GM19023 (cell line): ENCODE results near the gene SDCCAG8.

ENCODE experiments used
- ATAC-seq: cut with Tn5 transposase; IDR thresholded peaks from one replicate; pipeline ENCODE4 v1.9.1; 2021; ENCODE audit warnings: mild to moderate bottlenecking, moderate library complexity; ENCODE audit not compliant: unreplicated experiment

SDCCAG8 gene

GRCh38 chr1:243379208-243379607 is 123.4 kb downstream of the SDCCAG8 start:
- ATAC-seq: no peak

- ATAC-seq: no peak
These were observed 123.9 kb downstream of the SDCCAG8 start for GRCh38 chr1:243379706-243380105.

GRCh38 chr1:243388276-243388675 is 132.4 kb downstream of the SDCCAG8 start:
- ATAC-seq: no peak

DNA sequence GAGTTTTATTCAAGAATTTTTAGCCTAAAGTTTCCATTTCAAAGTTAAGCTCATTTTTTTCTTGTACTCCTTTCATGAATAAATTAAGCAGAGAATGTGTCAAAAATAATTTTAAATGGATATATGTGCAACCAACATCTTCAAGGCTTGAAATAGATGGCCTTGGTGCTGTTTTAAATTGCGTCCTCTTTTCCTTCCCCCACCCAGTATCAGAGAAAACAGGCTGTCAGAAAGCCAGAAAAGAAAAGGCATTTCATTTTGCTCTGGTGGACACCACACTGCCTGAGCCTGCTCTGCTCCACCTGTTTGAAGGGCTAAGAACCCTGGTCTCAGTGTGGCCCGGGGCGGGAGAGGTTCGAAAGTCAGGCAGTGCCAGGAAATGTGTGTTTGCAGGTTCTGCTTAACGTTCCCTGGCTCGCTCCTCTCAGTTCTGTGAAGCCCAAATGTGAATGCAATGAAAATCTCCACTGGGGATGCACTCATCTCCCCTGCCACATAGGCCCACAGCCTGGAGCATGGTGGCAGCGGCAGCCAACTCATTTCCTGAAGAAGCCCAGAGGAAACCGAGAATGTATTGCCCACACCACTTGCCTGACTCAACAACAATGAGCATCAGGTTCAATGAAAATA is 134.4 kb downstream of the SDCCAG8 start:
- no peak for ATAC-seq

DNA sequence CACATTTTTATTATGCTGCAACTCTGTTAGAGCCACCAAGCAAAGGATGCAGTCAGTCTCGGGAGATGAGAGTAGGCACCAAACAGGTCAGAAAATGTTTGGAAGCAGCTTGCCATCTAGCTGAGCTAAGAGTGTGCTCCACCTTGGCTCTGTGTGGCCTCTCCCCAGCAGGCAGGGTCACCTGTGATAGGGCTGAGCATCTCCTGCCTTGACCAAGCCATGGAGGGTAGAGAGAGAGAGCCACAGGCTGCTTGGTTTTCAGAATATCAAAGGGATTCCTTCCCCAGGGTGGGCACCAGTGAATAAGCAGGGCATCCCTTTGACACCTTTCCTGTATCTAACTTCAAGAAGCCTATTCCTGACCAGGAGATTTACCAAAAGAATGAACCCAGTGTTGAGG is 135.5 kb downstream of the SDCCAG8 start:
- ATAC-seq: no peak

- no peak for ATAC-seq
These were observed 137.3 kb downstream of the SDCCAG8 start for GRCh38 chr1:243393096-243393495.

- ATAC-seq: no peak
These were observed 138.2 kb downstream of the SDCCAG8 start for GRCh38 chr1:243394066-243394465.

- no peak for ATAC-seq
These were observed 139.0 kb downstream of the SDCCAG8 start for GRCh38 chr1:243394601-243395464.

DNA sequence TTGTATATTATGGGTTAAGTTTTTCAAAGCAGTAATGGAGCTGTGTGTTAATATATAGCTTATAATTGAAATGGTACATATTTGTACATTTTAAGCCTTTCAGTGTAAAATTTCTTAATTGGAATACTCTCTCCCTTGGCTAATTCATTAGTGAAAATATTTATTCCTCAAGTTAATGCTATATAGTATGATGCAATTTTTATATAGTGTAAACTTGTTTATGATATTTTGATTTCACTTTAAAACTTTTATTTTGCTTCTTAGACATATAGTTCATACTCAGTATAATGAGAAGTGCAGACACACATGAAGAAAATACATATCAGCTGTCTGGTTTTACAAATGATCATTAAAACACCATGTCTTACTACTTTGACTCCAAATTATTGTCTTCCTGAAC is 140.6 kb downstream of the SDCCAG8 start:
- ATAC-seq: no peak

DNA sequence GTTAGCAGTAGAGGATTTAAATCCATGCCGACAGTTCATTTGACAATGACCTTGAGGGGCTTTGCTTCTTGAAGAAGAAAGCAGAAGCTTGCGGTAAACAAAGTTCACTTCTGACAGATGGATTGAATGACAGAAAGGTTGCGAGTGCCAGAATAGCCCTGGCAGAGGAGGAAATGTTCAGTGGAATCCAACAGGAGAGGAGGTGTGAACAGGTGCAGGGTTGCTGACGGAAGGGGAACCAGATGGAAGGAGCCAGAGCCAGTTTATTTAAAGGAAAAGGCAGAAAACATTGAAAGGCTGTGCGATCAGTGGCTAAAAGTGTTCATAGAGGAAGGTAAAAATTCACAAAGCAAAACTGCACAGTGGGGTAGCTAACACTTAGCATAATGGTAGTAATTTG is 141.0 kb downstream of the SDCCAG8 start:
- ATAC-seq: no peak

DNA sequence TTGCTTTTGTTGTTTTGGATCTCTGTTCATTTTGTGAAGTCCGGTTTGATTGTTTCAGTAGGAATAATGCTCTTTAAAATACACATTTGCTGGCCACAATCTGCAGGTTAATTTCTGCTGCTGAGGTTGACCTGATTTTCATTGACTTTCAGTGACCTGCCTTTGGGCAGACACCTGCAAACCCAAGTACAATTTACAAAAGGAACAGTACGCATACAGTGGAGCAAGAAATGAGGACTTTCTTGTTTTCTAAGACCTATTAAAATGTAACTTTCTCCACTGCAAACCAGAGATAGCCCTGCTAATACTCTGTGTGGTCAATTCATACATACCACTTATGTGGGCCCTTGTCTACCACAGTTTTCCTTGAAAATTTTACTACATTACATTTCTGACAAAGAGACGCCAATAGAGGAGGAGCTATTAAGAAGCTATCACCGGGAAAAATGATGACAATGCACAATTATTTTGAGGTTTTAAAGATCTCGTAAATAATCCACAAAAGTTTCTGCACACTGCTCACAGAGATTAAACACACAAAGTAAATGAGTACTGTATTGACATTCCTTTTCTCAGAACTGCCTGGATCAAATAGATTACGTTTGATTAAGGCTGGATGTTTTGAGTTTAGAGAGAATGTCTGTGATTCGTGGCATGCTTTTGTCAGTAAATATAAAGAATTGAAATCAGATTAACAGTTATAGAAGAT is 141.9 kb downstream of the SDCCAG8 start:
- ATAC-seq: no peak

DNA sequence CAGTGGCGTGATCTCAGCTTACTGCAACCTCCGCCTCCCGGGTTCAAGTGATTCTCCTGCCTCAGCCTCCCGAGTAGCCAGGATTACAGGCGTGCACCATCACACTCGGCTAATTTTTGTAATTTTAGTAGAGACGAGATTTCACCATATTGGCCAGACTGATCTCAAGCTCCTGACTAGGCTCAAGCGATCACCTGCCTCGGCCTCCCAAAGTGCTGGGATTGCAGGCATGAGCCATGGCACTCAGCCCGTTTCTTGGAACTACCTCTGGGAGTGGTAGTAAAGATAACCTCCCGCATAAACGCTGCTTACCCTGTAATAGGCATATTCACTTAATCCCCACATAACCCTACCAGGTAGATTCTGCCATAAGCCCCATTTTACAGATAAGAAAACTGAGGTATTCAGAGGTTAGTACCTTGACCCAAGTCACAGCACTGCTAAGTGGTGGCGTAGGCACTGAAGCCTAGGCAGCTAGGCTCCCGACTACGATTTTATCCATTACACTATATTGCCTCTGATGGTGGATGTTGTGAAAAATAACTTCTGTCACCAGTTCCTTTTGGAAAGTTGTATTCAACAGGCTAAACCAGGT is 143.8 kb downstream of the SDCCAG8 start:
- no peak for ATAC-seq

GRCh38 chr1:243402868-243403267 is 147.0 kb downstream of the SDCCAG8 start:
- ATAC-seq: no peak

- no peak for ATAC-seq
These were observed 150.6 kb downstream of the SDCCAG8 start for GRCh38 chr1:243406424-243406823.

DNA sequence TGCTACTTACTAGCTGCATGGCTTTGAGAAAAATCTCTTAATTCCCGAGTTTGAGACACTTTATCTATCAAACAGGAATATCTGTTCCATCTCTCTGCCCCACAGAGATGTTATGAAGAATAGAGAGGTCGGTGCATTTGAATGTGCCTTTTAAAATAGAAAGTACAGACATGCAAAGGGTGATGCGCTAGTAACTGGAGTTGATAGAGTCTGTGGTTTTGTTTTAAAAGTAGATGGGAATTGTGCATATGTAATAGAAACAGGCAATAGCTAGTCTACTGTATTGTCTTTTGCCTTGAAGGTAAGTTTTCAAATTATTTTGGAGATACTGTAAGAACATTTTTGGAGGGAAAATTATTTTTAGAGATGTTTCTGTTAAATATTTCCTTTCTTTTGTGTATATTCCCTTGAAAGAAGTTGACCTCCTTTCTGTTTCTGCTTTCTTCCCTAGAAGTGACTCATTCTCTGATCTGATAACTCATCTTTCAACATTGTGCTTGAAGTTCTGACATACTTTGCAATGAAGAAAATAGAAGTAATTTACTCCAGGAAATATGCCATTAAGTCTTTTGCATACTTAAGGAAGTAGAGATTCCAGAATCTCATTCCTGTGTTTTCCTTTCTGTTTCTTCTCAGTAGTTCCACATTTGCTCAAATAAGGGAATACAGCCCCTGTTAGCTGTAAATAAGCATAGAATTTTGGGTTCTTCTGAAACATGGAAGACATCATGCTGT is 151.6 kb downstream of the SDCCAG8 start:
- no peak for ATAC-seq

DNA sequence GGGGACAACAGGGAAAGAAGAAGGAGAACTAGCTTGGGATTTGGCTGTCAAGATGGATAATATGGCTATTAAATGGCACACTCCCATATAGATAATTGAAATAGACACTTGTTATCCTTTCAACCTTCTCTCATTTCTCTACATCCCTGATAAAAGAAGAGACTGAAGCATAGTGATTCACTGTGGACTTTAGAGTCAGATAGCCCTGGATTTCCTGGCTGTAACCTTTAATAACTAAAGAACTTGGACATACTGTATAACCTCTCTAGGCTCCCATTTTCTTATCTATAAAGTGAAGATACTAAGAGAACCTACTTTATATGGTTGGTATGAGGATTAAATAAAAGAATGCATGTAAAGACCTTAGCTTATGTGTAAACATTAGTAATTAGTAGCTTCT is 152.6 kb downstream of the SDCCAG8 start:
- ATAC-seq: no peak

- ATAC-seq: no peak
These were observed 153.4 kb downstream of the SDCCAG8 start for GRCh38 chr1:243409284-243409683.

DNA sequence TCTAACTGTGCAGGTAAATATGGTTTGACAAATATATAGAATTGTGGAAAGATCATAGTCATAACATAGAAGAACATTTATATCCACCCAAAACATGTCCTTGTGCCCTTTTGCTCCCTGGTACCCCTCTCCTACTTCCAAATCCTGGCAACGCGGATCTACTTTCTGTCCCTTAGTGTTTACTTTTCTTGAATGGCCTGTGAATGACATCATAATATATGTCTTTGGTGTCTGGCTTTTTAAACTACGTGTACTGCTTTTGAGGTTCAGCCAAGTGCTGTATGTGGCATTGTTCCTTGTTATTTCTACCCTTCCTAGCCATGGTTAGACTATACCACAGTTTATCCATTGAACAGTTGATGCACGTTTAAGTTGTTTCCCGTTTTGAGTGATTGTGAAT is 155.6 kb downstream of the SDCCAG8 start:
- no peak for ATAC-seq

DNA sequence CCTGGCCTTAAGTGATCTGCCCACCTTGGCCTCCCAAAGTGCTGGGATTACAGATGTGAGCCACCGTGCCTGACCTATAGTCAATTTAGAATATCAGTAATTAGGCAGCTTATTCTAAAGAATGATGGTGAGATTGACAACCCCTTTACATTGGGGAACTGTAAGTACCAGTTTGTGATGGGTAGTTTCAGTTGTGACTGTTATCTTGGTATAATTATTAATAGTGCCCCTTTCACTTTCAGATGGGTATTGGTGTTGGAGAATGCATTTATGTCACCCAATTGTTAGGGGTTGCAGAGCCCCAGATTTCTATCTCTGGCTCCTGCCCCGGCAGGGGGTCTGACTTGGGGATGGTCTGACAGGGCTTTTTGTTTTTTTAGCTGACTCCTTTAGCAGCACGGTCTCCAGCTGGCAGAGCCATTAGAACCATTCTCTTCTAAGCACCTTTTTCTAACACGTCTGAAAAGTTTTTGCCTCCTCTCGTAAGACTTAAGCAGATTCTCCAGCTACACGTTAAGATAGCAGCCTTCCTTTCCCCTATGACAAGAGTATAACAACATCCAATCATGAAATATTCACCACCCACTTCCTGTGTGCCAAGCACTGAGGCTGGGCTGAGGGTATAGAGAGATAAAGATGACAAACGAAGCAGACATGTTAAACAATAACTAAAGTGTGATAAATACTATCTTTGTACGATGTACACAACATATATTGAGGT is 157.8 kb downstream of the SDCCAG8 start:
- ATAC-seq: no peak

DNA sequence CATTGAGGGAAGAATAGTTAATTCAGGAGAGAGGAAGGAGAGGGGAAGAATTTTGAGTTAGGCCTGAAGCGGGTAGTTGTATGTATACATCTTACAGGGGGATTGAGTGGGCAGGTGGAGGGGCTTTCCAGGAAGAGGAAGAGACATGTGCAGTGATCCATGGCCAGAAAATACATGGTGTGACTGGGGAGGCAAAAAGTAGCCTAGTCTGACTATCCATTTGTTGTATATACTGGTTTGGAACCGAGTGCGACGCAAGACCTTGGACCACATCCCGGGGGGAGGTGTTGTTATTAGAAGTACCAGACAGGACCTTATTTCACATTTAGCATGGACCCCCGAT is 158.3 kb downstream of the SDCCAG8 start:
- ATAC-seq: no peak
